PC-9 (cell line): ENCODE data around the gene FAM222B. TPM values are rescaled to one million over a fixed set of nuclear protein-coding genes. Genes with fewer than 3 reads are reported as not detected.

ENCODE experiments used
- BruUV-seq: library from RNA; stranded (reverse); fragments of 400-500 nt; replicated peaks from 2 replicates; lab custom pipeline; 2021; lab: Mats Ljungman, UMichigan
- CTCF ChIA-PET: fragments of 300-600 bp; sonication (Branson Sonifier 250); formaldehyde crosslinking; loops from one replicate; lab custom pipeline; 2022; ENCODE audit warnings: antibody characterized with exemption; lab: Charles Lee
- POLR2A ChIA-PET: fragments of 300-600 bp; sonication (Branson Sonifier 250); formaldehyde crosslinking; loops from one replicate; lab custom pipeline; 2022; ENCODE audit warnings: antibody characterized with exemption; ENCODE audit not compliant: unreplicated experiment; lab: Charles Lee
- DNase-seq, 2 experiments: peaks; one replicate each; pipeline versions ENCODE4 v3.0.0 to v3.0.0-alpha.2; 2015 to 2022; ENCODE audit warnings: mixed read lengths in 1 of 2
- H2AFZ ChIP-seq: fragments of 200-600 bp; sonication (generic); 2 replicates; pipeline ENCODE4 v1.8.1; 2017; ENCODE audit warnings: antibody characterized with exemption
- H3F3A ChIP-seq: fragments of 200-600 bp; sonication (generic); 2 replicates; pipeline ENCODE4 v1.8.1; 2017; ENCODE audit warnings: antibody characterized with exemption, mild to moderate bottlenecking, low read depth; ENCODE audit not compliant: insufficient read depth
- H3K27ac ChIP-seq: fragments of 200-600 bp; sonication (generic); 2 replicates; pipeline ENCODE4 v1.6.1; 2016; ENCODE audit warnings: mixed run types
- H3K27me3 ChIP-seq: fragments of 200-600 bp; sonication (generic); 2 replicates; pipeline ENCODE4 v1.6.1; 2016; ENCODE audit warnings: low read depth, mixed run types; ENCODE audit not compliant: insufficient read depth
- H3K36me3 ChIP-seq: fragments of 200-600 bp; sonication (generic); 2 replicates; pipeline ENCODE4 v1.6.1; 2016; ENCODE audit warnings: low read depth, mixed run types
- H3K4me1 ChIP-seq: fragments of 200-600 bp; sonication (generic); replicated peaks from 2 replicates; pipeline ENCODE4 v1.6.1; 2016; ENCODE audit warnings: mixed run types; ENCODE audit not compliant: insufficient read depth
- H3K4me2 ChIP-seq: fragments of 200-600 bp; sonication (generic); 2 replicates; pipeline ENCODE4 v1.6.1; 2017; ENCODE audit warnings: mixed run types
- H3K4me3 ChIP-seq: fragments of 200-600 bp; sonication (generic); 2 replicates; pipeline ENCODE4 v1.6.1; 2016; ENCODE audit warnings: mixed run types
- H3K79me2 ChIP-seq: fragments of 200-600 bp; sonication (generic); 2 replicates; pipeline ENCODE4 v1.6.1; 2017; ENCODE audit warnings: low read depth, mixed run types
- H3K9me2 ChIP-seq: fragments of 200-600 bp; sonication (generic); 2 replicates; pipeline ENCODE4 v1.8.1; 2017; ENCODE audit warnings: mild to moderate bottlenecking; ENCODE audit not compliant: insufficient read depth
- H3K9me3 ChIP-seq: fragments of 200-600 bp; sonication (generic); 2 replicates; pipeline ENCODE4 v1.8.1; 2016; ENCODE audit warnings: low read depth; ENCODE audit not compliant: insufficient read depth
- H4K20me1 ChIP-seq: fragments of 200-600 bp; sonication (generic); 2 replicates; pipeline ENCODE4 v1.8.1; 2017; ENCODE audit not compliant: insufficient read depth
- CTCF ChIP-seq: fragments of 200-600 bp; sonication (generic); conservative IDR thresholded peaks from 2 replicates; pipeline ENCODE4 v1.6.1; 2017; ENCODE audit warnings: mixed run types, antibody characterized with exemption, mild to moderate bottlenecking, moderate library complexity
- EZH2 ChIP-seq: fragments of 200-600 bp; sonication (generic); IDR thresholded peaks from 2 replicates; pipeline ENCODE4 v1.8.0; 2017; ENCODE audit warnings: antibody characterized with exemption, low read depth
- intact Hi-C: fragments of 100-400 bp; cut with micrococcal nuclease; formaldehyde crosslinking; loops from one replicate; pipeline ENCODE4 v1.10.0; 2022; ENCODE audit not compliant: unreplicated experiment
- total RNA-seq: library from RNA; stranded (reverse); gene quantifications from 2 replicates; pipeline ENCODE4 v1.2.3, GENCODE V29; 2021

The FAM222B gene
- total RNA-seq, 1 experiment from 2014 or later = 26.4 TPM

GRCh38 chr17:28765038-28765437 lies 77.6 kb downstream of the FAM222B start:
- Histone ChIP-seq H3K9me3 (no peaks in the 10 kb centered on the region), H3K9me2 (no peaks in the 10 kb centered on the region), H2AFZ (no peak overlapping the region), H3F3A (peaks cover 39% of the 10 kb centered on the region), H3K4me2 (no peak overlapping the region), H3K27ac (no peak overlapping the region), H3K4me1 (peaks cover 15% of the 10 kb centered on the region), H3K79me2 (peaks cover 9% of the 10 kb centered on the region), H4K20me1 (peaks cover 21% of the 10 kb centered on the region), H3K36me3 (no peaks in the 10 kb centered on the region), H3K4me3 (no peak overlapping the region), H3K27me3 (no peaks in the 10 kb centered on the region)
- CTCF ChIA-PET = interaction anchor here (0.6 kb wide), 1 partner anchor 143 kb away, joined by 4 read pairs; no protein-coding TSS in a partner anchor
- POLR2A ChIA-PET = no interaction called here
- intact Hi-C loops = no loop called here
- no peak for DNase-seq
- TF ChIP-seq CTCF (no peak), EZH2 (no peak)
- no TSS peak for BruUV-seq

- DNase-seq = peak in 1 of 2 experiments; percentile 62
- no peak overlapping the region for H3K27ac ChIP-seq
- TF ChIP-seq EZH2 (no peak), CTCF (peak; percentile 95)
- H3K4me3 ChIP-seq = no peak overlapping the region
- H3K4me2 ChIP-seq = no peak overlapping the region
- peaks cover 21% of the 10 kb centered on the region for H4K20me1 ChIP-seq
- intact Hi-C loops = loop anchor here (1.0 to 5.0 kb wide), 3 partner anchors 43 to 138 kb away; partner anchors contain the start of gene DHRS13
- POLR2A ChIA-PET = interaction anchor here (0.5 to 0.7 kb wide), 3 partner anchors 10 to 473 kb away, joined by 5 to 17 read pairs (median 6); no protein-coding TSS in a partner anchor
- no TSS peak for BruUV-seq
- H3K27me3 ChIP-seq = no peaks in the 10 kb centered on the region
- no peaks in the 10 kb centered on the region for H3K36me3 ChIP-seq
- H3K79me2 ChIP-seq = peaks cover 9% of the 10 kb centered on the region
- peaks cover 39% of the 10 kb centered on the region for H3F3A ChIP-seq
- CTCF ChIA-PET = interaction anchor here (0.5 to 2.4 kb wide), 15 partner anchors 10 to 796 kb away, joined by 3 to 18 read pairs (median 3); partner anchors contain the start of genes NEK8, PHF12 and TLCD1
- peaks cover 15% of the 10 kb centered on the region for H3K4me1 ChIP-seq
- H3K9me2 ChIP-seq = no peaks in the 10 kb centered on the region
- H2AFZ ChIP-seq = no peak overlapping the region
- no peaks in the 10 kb centered on the region for H3K9me3 ChIP-seq
These were observed 78.8 kb downstream of the FAM222B start for GRCh38 chr17:28763804-28764266.

- no TSS peak for BruUV-seq
- peaks cover 21% of the 10 kb centered on the region; the same call in 1 of the 2 replicates for H4K20me1 ChIP-seq
- TF ChIP-seq EZH2 (no peak), CTCF (no peak)
- intact Hi-C loops = loop anchor here (1.0 to 5.0 kb wide), 3 partner anchors 44 to 139 kb away; partner anchors contain the start of gene DHRS13
- H2AFZ ChIP-seq = no peak overlapping the region
- peaks cover 9% of the 10 kb centered on the region for H3K79me2 ChIP-seq
- no peak overlapping the region for H3K4me3 ChIP-seq
- ChIA-PET CTCF (interaction anchor here (0.5 to 2.4 kb wide), 15 partner anchors 34 to 797 kb away, joined by 3 to 13 read pairs (median 3); partner anchors contain the start of genes NEK8, PHF12 and TLCD1), POLR2A (interaction anchor here (0.5 to 0.7 kb wide), 2 partner anchors 9 to 473 kb away, joined by 5 to 17 read pairs; no protein-coding TSS in a partner anchor)
- no peak overlapping the region for H3K27ac ChIP-seq
- peaks cover 39% of the 10 kb centered on the region for H3F3A ChIP-seq
- H3K27me3 ChIP-seq = no peaks in the 10 kb centered on the region
- H3K36me3 ChIP-seq = no peaks in the 10 kb centered on the region
- H3K4me2 ChIP-seq = no peak overlapping the region
- no peaks in the 10 kb centered on the region for H3K9me3 ChIP-seq
- H3K4me1 ChIP-seq = peaks cover 15% of the 10 kb centered on the region
- no peaks in the 10 kb centered on the region for H3K9me2 ChIP-seq
- no peak for DNase-seq
These were observed 79.3 kb downstream of the FAM222B start for GRCh38 chr17:28763137-28763799.
